HG02798 (cell line): Measurements from ENCODE around the gene ACP7.

ENCODE experiments used
- ATAC-seq: cut with Tn5 transposase; IDR thresholded peaks from one replicate; pipeline ENCODE4 v1.9.1; 2021; ENCODE audit warnings: mild to moderate bottlenecking; ENCODE audit not compliant: unreplicated experiment, poor library complexity

ACP7 gene

GRCh38 chr19:39145180-39145953 is 61.2 kb downstream of the ACP7 start:
- ATAC-seq, result no peak

DNA sequence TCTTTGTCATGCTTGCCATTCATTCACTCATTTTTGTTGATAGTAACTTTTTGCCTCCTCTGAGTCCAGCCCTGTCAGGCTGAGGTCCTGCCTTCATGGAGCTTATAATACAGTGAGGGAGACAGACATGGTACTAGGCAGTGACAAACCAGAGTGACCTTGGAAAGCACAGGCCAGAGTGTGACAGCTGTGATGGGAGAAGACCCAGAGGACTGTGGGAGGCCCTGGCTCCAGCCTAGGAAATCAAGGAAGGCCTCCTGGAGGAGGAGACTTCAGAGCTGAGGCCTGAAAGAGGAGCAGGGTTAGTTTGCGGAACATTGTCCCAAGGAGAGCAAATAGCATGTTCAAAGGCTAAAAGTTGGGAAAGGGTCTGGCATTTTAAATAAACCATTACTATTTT is 61.9 kb downstream of the ACP7 start:
- ATAC-seq, result no peak

DNA sequence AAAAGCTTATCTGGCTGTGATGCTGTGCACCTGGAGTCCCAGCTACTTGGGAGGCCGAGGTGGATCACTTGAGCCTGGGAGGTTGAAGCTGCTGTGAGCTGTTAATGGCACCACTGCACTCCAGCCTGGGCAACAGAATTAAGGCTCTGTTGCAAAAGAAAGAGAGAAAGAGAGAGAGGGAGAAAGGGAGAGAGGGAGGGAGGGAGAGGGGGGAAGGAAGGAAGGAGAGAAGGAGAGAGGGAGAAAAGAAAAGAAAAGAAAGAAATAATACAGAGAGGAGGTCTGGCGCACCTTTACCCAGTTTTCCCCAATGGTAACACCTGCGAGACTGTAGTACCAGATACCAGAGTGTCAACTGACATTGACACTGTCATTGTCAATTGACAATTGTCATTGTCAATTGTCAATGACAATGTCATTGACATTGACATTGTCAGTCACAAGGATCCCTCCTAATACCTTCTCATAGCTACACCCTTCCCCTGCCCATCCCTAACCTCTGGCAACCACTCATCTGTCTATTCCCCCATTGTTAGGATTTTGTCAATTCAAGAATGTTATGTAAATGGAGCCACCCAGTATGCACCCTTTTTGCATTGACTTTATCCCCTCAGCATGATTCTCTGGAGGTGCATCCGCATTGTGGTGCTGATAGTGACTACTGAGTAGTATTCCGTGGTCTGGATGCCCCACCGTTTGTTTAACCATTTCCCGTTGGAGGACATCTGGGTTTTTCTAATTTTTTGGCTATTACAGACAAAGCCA is 62.7 kb downstream of the ACP7 start:
- ATAC-seq, result no peak

- ATAC-seq, result no peak
Observed at GRCh38 chr19:39147480-39147879, 63.3 kb downstream of the ACP7 start.

DNA sequence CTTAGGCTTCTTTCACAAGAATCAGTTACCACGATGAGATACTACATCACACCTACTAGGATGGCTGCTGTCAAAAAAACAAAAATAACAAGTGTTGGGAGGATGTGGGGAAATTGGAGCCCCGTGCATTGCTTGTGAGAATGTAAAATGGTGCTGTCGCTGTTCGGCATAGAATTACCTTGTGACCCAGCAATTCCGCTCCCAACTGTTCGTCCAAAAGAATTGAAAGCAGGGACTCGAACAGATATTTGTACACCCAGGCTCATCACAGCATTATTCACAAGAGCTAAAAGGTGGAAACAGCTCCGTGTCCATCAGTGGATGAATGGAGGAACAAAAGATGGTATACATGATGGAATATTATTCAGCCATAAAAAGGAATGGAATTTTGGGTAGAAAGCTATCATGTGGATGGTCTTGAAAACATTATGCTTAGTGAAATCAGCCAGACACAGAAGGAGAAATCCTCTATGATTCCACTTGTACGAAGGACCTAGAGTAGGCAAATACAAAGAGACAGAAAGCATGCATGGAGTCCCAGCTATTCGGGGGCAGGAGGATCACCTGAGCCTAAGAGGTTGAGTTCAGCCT is 64.9 kb downstream of the ACP7 start:
- no peak for ATAC-seq

- ATAC-seq, result no peak
Observed at GRCh38 chr19:39150235-39150634, 66.1 kb downstream of the ACP7 start.

- ATAC-seq, result no peak
Observed at GRCh38 chr19:39150807-39151600, 66.8 kb downstream of the ACP7 start.

- ATAC-seq, result no peak
Observed at GRCh38 chr19:39152066-39152465, 67.9 kb downstream of the ACP7 start.

- ATAC-seq, result no peak
Observed at GRCh38 chr19:39154100-39154628, 70.0 kb downstream of the ACP7 start.

DNA sequence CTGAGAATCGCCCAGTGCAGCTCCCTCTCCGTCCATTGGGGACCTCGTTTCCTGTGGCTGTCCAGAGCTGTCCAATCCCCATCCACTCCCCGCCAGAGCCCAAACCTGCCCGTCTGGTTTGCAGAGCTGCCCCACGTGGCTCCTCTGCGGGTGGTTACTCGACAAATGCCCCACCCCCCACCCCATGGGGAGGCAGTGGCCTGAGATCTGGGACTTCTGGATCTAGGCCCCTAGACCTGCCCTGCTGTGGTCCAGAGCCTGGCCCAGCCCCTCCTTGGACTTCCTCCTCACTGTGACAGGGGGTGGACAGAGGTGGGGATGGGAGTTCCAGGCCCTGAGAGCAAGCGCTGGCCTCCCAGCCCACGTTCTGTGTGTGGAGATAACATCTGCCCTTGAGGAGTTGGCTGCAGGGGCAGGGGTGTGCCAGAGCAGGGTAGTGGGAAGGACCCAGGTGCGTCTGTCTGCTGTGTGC is 70.5 kb downstream of the ACP7 start:
- no peak for ATAC-seq

DNA sequence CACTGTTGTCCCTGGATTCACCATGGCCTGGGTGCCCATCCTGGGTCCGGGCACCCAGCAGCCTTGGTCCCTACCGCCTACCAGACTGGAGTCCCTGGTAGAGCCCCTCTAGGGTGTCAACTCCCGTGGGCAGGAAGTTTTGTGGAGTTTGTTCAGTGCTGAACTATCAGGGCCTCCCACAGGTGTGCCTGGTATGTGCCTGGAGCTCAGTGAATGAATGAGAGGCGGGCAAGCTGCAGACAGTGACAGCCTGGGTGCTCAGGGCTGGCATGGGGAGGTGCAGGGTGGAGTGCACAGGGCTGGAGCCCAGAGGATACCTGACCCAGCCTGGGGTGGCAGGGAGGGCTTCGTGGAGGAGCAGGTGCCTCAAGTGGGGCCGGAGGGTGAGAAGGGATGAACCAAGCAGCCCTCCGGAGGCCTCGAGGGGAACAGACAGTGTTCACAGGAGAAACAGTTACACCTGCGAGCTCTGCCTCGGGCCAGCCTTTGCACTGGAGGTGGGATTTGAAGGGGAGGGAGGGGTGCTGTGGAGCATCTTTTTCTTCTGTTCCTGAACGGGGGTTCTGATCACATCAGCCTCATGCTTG is 71.0 kb downstream of the ACP7 start:
- no peak for ATAC-seq

- no peak for ATAC-seq
Observed at GRCh38 chr19:39155741-39156140, 71.6 kb downstream of the ACP7 start.

DNA sequence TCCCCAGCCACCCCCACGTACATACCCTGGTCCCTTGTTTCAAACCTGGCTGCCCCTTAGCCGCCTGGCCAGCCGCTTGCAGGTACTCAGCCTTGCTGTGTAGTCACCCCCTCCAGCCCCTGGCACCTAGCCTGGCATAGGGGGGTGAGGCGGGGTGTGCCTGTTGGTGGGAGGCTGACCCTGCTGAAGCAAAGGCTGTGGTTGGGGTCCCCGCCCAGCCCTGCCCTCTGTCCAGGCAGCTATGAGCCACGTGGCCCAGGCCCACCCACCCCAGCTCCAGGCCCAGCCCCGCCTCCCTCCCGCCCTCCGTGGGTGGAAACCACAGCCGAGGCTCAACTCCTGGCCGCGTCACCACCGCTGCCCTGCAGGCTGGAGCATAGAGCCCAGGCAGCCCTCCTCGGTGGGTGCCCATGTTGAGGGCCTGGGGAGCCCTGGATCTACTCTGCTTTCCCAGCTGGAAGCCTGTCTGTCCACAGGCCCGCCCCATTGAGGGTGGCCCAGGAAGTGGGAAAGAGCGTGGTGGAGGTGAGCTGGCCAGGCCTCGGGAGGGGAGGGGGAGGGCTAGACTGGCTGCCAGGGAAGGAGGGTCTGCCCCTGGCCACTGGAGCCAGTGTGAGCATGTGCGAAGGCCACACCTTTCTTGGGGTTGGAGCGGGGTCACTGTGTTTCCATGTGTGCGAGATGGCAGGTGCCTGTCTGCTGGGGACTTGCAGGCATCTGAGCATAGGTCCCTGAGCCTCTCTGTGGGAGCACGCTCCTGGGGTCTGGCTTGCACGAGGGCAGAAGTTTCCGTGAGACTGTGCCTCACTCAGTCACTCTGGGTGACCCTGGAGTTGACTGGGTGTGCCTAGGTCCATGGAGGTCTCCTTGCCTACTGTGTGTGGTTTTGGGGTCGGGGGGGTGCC is 72.4 kb downstream of the ACP7 start:
- ATAC-seq, result no peak

DNA sequence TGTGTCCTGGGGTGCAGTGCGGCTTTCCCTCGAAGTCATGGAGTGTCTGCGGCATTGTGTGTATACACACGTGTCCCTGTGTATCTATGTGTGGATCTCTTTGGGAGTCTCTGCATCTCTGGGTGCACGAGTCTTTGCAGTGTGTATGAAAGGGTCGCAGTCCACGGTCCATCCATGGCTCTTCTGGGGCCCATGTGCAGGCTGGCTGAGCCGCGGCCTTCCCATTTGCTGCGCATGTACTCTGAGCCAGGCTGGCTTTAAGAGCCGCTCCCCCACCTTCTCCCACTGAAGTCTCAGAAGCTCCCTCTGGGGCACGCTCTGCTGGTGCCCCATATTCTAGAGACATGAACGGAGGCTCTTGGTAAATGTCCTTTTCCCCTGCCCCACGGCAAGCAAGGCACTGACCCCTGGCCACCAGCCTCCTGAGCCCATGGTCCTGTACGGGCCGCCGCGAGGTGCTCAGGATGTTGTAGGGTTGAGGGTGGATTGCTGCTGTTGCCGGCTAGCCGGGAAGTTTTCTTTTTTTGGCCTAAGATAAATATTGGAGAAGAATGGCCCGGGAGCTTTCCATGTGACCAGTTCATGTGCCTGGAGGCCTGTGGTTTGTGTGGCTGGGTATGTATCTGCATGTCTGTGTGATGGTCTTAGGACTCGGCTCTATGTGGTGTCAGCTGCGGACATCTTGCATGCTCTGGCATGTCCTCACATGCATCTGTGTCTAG is 73.3 kb downstream of the ACP7 start:
- no peak for ATAC-seq

- ATAC-seq, result no peak
Observed at GRCh38 chr19:39157997-39158389, 73.8 kb downstream of the ACP7 start.

DNA sequence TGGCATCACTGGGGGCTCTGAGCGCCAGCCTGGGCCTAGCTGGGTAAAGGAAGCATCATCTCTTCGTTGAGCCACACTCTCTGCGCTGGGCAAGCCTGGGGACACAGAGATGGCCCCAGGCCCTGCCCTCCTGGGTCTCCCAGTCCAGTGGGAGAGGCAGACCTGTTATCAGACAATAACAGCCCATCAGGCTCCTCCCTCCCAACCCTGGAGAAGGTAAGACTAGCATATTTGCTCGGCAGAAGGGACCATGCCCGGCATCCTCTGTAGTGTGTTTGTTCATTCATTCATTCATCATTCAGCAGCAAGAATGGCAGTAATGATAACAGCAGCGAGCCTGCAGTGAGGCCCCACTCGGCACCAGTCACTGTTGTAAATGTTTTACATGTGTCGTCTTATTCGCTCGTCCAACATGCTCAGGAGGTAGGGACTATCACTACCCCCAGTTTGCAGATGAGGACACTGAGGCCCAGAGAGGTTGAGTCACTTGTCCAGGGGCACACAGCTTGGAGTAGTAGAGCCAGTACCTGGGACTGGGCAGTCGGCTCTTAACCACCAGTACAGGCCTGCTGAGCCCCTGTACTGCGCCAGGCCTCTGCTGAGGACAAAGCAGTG is 74.6 kb downstream of the ACP7 start:
- ATAC-seq, result no peak

- no peak for ATAC-seq
Observed at GRCh38 chr19:39160523-39160861, 76.3 kb downstream of the ACP7 start.
